Hepatocyte (in vitro differentiated cells): ENCODE results near the gene FAM98A.

Source experiments
- EZH2 ChIP-seq: fragments of 200-600 bp; sonication (generic); IDR thresholded peaks from 2 replicates; pipeline ENCODE4 v1.6.1; 2016; ENCODE audit warnings: antibody characterized with exemption, mild to moderate bottlenecking, borderline replicate concordance
- TF ChIP-seq, protein P1 (sequence below): fragments of 200-600 bp; sonication (generic); IDR thresholded peaks from 2 replicates; pipeline ENCODE4 v1.5.1; 2016; ENCODE audit warnings: antibody characterized with exemption, mild to moderate bottlenecking; ENCODE audit not compliant: poor library complexity

DNA sequence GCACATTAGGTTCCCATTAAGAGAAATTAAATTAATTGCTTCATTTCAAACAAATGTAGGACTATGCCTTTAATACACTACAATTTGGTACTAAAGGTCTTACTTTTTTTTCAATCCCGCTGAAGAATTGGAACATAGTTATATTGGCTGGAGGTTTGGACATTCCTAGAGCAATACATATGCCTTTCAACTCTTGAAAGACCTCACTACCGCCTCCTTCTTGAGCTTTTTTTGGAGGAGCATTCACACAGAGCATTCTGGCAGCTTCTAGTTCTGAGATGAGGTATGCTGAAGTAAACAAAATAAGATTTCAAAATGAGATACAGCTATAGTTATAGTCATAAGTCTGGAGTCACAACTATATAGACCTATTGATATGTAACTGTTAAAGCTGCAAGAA, 10.9 kb downstream of the FAM98A start:
- TF ChIP-seq, protein P1, sequence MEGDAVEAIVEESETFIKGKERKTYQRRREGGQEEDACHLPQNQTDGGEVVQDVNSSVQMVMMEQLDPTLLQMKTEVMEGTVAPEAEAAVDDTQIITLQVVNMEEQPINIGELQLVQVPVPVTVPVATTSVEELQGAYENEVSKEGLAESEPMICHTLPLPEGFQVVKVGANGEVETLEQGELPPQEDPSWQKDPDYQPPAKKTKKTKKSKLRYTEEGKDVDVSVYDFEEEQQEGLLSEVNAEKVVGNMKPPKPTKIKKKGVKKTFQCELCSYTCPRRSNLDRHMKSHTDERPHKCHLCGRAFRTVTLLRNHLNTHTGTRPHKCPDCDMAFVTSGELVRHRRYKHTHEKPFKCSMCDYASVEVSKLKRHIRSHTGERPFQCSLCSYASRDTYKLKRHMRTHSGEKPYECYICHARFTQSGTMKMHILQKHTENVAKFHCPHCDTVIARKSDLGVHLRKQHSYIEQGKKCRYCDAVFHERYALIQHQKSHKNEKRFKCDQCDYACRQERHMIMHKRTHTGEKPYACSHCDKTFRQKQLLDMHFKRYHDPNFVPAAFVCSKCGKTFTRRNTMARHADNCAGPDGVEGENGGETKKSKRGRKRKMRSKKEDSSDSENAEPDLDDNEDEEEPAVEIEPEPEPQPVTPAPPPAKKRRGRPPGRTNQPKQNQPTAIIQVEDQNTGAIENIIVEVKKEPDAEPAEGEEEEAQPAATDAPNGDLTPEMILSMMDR, result no peak
- TF ChIP-seq EZH2, result no peak
